OCI-LY7 (cell line): ENCODE measurements around the gene EIF3J. TPM values are rescaled to one million over a fixed set of nuclear protein-coding genes. Genes with fewer than 3 reads are reported as not detected.
"Not testable (repeated sequence)": the region's sequence is repeated elsewhere in the genome, so short reads cannot be mapped to it uniquely, and the experiment has no call there.

Source experiments
- BruUV-seq: library from RNA; stranded (reverse); fragments of 400-500 nt; replicated peaks from 2 replicates; lab custom pipeline; 2021; lab: Mats Ljungman, UMichigan
- CTCF ChIA-PET: fragments of 300-600 bp; sonication (Branson Sonifier 250); formaldehyde crosslinking; loops from one replicate; lab custom pipeline; 2022; ENCODE audit warnings: antibody characterized with exemption; ENCODE audit not compliant: unreplicated experiment; lab: Charles Lee
- POLR2A ChIA-PET: fragments of 300-600 bp; sonication (Branson Sonifier 250); formaldehyde crosslinking; loops from one replicate; lab custom pipeline; 2022; ENCODE audit warnings: antibody characterized with exemption; lab: Charles Lee
- DNase-seq: peaks from one replicate; pipeline ENCODE4 v3.0.0-alpha.2; 2015; ENCODE audit warnings: low spot score
- H2AFZ ChIP-seq: fragments of 200-600 bp; sonication (generic), shearing (Covaris generic); 2 replicates; pipeline ENCODE4 v1.6.1; 2014; ENCODE audit warnings: mild to moderate bottlenecking, antibody characterized with exemption, low read length, moderate library complexity
- H3K27ac ChIP-seq: fragments of 200-600 bp; sonication (generic); 2 replicates; pipeline ENCODE4 v1.5.1; 2014; ENCODE audit warnings: mixed run types, low read depth, mild to moderate bottlenecking, moderate library complexity, low read length, inconsistent platforms; ENCODE audit not compliant: poor library complexity, severe bottlenecking
- H3K36me3 ChIP-seq: fragments of 200-600 bp; sonication (generic); 2 replicates; pipeline ENCODE4 v1.6.1; 2014; ENCODE audit warnings: mild to moderate bottlenecking, antibody characterized with exemption, low read length, moderate library complexity, mixed read lengths; ENCODE audit not compliant: insufficient read depth
- H3K4me1 ChIP-seq: fragments of 200-600 bp; sonication (generic); 2 replicates; pipeline ENCODE4 v1.5.1; 2014; ENCODE audit warnings: mild to moderate bottlenecking, low read length; ENCODE audit not compliant: insufficient read depth, poor library complexity, severe bottlenecking
- H3K4me2 ChIP-seq: fragments of 200-600 bp; sonication (generic); 2 replicates; pipeline ENCODE4 v1.6.1; 2014; ENCODE audit warnings: mild to moderate bottlenecking, low read length
- H3K4me3 ChIP-seq: fragments of 200-600 bp; sonication (generic); 2 replicates; pipeline ENCODE4 v1.5.1; 2014; ENCODE audit warnings: mild to moderate bottlenecking, low read depth, low read length; ENCODE audit not compliant: poor library complexity, severe bottlenecking
- H3K79me2 ChIP-seq: fragments of 200-600 bp; sonication (generic); 2 replicates; pipeline ENCODE4 v1.6.1; 2016; ENCODE audit warnings: low read depth, mild to moderate bottlenecking, low read length, moderate library complexity, mixed read lengths; ENCODE audit not compliant: insufficient read depth
- H3K9me2 ChIP-seq: fragments of 200-600 bp; sonication (generic); 2 replicates; pipeline ENCODE4 v1.6.1; 2016; ENCODE audit warnings: mild to moderate bottlenecking, low read length, mixed read lengths; ENCODE audit not compliant: insufficient read depth
- H3K9me3 ChIP-seq: fragments of 200-600 bp; sonication (generic); 2 replicates; pipeline ENCODE4 v1.6.1; 2014; ENCODE audit warnings: mild to moderate bottlenecking, mixed run types, low read length, mixed read lengths
- H4K20me1 ChIP-seq: fragments of 200-600 bp; sonication (generic); 2 replicates; pipeline ENCODE4 v1.6.1; 2014; ENCODE audit warnings: mild to moderate bottlenecking, antibody characterized with exemption, low read length, moderate library complexity, mixed read lengths; ENCODE audit not compliant: insufficient read depth
- CTCF ChIP-seq: fragments of 200-600 bp; sonication (generic); conservative IDR thresholded peaks from 2 replicates; pipeline ENCODE4 v1.5.1; 2014; ENCODE audit warnings: mild to moderate bottlenecking, antibody characterized with exemption, low read length, moderate library complexity, mixed read lengths
- EZH2phosphoT487 ChIP-seq: fragments of 200-600 bp; sonication (generic); IDR thresholded peaks from 2 replicates; pipeline ENCODE4 v1.6.1; 2018; ENCODE audit warnings: low read depth, borderline replicate concordance, mild to moderate bottlenecking, mixed run types, antibody characterized with exemption, low read length, moderate library complexity, mixed read lengths
- intact Hi-C: fragments of 100-400 bp; cut with micrococcal nuclease; formaldehyde crosslinking; loops from one replicate; pipeline ENCODE4 v1.10.0; 2022; ENCODE audit not compliant: unreplicated experiment
- total RNA-seq, 2 experiments: library from RNA; depleted of rRNA in 1 of 2; stranded (reverse); fragments of >200 nt in 1 of 2; shearing (Covaris generic) in 1 of 2; gene quantifications; 2 replicates each; pipeline ENCODE4 v1.2.3, GENCODE V29; 2014 to 2022

Gene EIF3J
- total RNA-seq, 2 experiments from 2014 or later, result 49.4 to 131 TPM

- H4K20me1 ChIP-seq, result peaks cover 8% of the 10 kb centered on the region; the same call in 1 of the 2 replicates
Measured at GRCh38 chr15:44554934-44555723, 18.2 kb downstream of the EIF3J start.

GRCh38 chr15:44560926-44561325, 24.0 kb downstream of the EIF3J start:
- H3K9me2 ChIP-seq, H3K4me1 ChIP-seq, CTCF ChIA-PET, DNase-seq, H3K4me3 ChIP-seq, H3K27ac ChIP-seq, H3K79me2 ChIP-seq, H4K20me1 ChIP-seq, H3K4me2 ChIP-seq, BruUV-seq, H2AFZ ChIP-seq, H3K9me3 ChIP-seq, intact Hi-C loops: not testable (repeated sequence)
- peaks cover 100% of the 10 kb centered on the region for H3K36me3 ChIP-seq
- POLR2A ChIA-PET, result interaction anchor here (0.6 kb wide), 1 partner anchor 77 kb away, joined by 5 read pairs; no protein-coding TSS in a partner anchor

More at GRCh38 chr15:44554934-44555723, 18.2 kb downstream of the EIF3J start:
- TF ChIP-seq EZH2phosphoT487, result no peak
- no peak for TF ChIP-seq CTCF
- Histone ChIP-seq H3K4me1 (peaks cover 10% of the 10 kb centered on the region), H3K9me3 (no peaks in the 10 kb centered on the region), H3K36me3 (peaks cover 99% of the 10 kb centered on the region), H3K4me2 (no peak overlapping the region), H3K9me2 (no peaks in the 10 kb centered on the region), H3K4me3 (no peak overlapping the region), H2AFZ (no peak overlapping the region), H3K79me2 (peaks cover 26% of the 10 kb centered on the region; the same call in 1 of the 2 replicates), H3K27ac (no peak overlapping the region)
- no peak for DNase-seq
- BruUV-seq, result no TSS peak
- ChIA-PET POLR2A (interaction anchor here (0.6 to 1.7 kb wide), 3 partner anchors 9 to 17 kb away, joined by 3 to 6 read pairs (median 5); no protein-coding TSS in a partner anchor), CTCF (no interaction called here)
- intact Hi-C loops, result no loop called here

GRCh38 chr15:44565387-44566154, 28.6 kb downstream of the EIF3J start:
- no peak overlapping the region for H2AFZ ChIP-seq
- no TSS peak for BruUV-seq
- H3K4me2 ChIP-seq, result no peak overlapping the region
- peaks cover 85% of the 10 kb centered on the region for H3K36me3 ChIP-seq
- ChIA-PET POLR2A (no interaction called here), CTCF (no interaction called here)
- intact Hi-C loops, result no loop called here
- no peak for TF ChIP-seq CTCF
- TF ChIP-seq EZH2phosphoT487, result no peak
- no peaks in the 10 kb centered on the region for H3K79me2 ChIP-seq
- peaks cover 10% of the 10 kb centered on the region; the same call in 1 of the 2 replicates for H3K9me3 ChIP-seq
- H3K4me1 ChIP-seq, result no peaks in the 10 kb centered on the region
- no peaks in the 10 kb centered on the region for H3K9me2 ChIP-seq
- H3K4me3 ChIP-seq, result no peak overlapping the region
- no peak for DNase-seq
- H4K20me1 ChIP-seq, result no peaks in the 10 kb centered on the region
- no peak overlapping the region for H3K27ac ChIP-seq
